Stimulated activated CD4-positive, alpha-beta T cell treated with anti-CD3 and anti-CD28 coated beads, Interleukin-15, amount 100 ng/mL, for 24 hours (primary cell): ENCODE data around the gene NUP88.
"Not testable (repeated sequence)": the region's sequence is repeated elsewhere in the genome, so short reads cannot be mapped to it uniquely, and the experiment has no call there.

Experiments used
- DNase-seq: peaks from one replicate; pipeline ENCODE4 v3.0.0-alpha.2; 2020

The NUP88 gene

DNA sequence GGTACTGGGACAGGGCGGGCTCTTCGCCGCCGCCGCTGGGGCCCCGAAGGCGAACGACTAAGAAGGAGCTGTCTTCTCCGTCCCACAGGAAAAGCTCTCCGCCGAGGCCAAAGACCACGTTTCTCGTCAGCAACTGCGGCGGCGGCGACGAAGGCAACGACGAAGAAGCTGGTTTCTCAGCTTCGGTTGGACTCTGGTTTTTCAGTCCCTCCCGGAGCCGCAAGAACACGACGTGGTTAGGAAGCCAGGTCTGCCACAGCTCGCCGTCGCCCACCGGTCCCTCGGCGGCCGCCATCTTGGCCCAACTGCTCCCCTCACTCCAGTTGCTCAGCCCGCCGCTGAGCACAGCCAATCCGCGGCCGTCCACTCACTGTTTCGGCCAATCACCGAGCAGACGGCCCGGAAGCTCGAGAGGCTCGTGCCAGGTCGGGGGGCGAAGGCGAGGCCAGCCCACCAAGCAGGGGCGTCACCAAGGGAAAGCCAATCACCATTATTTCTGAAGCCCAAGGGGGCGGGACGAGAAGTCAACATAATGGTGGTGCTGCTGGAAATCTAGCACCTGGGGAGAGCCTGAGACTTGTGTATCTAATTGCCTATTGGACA, at the start of gene NUP88:
NUP88 (minus strand) TSS at position 307 of the 603 bp plus-strand sequence; CDS start at position 295, 12 bp downstream.
- DNase-seq: peak; percentile 98

DNA sequence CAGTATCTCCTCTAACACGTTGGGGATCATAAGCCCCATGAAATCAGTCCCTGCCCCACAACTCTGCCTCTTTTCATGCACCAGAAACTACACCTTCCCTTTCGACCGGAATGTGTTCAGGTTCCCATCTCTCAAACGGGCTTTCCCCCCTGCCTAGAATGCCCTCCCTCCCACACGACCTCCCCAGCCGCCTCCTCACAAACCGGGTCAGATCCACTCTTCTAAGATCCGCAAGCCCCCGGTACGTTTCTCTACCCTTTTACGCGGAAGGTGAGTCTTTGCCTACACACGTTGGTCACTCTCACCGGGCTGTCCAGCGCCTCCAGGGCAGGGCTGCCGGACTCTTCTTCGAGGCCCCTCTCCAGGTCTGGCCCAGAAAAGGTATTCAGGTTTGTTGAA, 48.6 kb upstream of the NUP88 start:
- DNase-seq: peak; percentile 36

DNA sequence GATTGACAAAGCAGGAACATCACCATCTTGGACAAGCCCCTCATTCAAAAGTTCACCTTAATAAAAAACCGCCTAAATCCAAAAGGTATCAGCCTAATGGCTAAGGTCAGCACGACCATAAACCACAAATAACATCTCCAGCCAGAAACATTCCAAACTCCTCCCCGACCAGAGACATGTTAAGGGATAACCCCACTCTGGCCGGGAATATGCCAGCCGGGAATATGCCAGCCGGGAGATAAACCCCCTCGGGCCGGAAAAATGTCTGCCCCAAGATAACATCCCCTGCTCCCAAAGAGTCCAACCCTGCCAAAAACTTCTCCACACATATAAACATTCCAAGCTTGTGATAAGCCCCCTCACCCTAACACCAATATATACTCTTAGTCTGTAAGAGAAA, 48.0 kb upstream of the NUP88 start:
- DNase-seq: no peak

DNA sequence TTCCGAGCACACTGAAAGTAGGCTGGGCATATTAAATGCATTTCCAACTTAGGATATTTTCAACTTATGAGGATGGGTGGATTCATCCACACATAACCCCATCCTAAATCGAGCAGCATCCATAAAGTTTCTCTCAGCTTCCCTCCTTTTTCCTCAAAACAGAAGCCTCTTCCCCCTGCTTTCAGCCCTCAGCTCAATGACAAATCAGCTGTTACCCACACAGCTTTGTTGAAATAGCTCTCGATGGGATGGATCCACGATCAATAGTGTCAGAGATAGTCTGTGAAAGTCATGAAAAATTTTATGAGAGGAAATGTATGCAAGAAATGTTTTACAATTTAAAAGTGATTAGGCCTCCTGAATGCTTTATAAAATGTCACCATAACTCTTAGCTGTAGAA, 46.8 kb upstream of the NUP88 start:
- DNase-seq: no peak

DNA sequence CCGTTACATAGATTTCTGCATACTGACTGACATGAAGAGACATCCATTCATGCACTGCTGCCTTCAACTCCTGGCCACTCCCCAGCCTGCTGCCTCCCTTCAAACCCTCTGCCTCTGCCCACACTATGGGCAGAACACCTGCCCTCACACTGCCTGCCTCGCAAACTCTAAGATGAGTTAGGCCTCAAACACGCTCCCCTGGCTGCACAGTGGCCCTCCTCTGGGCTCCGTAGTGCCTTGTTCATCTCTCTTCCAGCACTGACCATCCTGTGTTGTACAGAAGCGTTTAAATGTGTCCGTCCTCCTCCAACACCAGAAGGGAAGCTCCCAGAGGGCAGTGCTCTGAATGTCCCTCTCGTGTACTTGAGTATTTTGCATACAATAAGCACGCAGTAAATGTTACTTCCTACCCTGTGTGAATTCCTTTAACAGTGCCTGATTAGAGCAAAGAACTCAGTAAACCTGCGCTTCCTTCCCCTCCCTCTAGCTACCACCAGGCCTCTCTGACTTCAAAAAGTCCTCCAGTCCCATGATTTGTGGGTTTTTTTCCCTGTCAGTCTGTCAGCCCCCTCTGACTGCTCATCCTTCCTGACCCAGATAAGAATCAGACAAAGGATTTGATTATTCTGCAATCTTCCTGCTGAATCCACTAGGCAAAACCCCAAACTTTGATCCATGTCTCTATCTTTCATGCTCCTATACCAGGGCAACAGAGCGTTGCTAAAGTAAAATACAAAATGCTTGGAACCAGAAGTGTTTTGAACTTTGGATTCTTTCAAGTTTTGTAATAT, 45.5 kb upstream of the NUP88 start:
- DNase-seq: no peak

DNA sequence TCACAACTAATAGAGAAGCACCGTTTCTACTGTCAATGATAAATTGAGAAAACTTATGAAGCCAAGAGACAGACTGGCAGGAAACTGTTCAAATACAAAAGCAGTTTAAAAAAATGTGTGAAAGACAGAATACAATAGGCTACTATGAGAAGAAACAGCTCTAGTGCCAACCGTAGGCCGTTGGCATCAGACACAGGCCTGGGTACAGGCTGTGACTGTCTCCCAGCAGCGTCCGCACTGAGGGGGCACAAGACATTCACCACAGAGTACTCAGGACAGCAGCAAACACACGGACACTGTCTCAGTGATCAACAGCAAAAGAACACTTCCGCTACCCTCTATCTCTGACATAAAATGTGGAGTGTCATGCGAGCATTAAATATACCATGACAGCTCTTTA, 27.3 kb upstream of the NUP88 start:
- no peak for DNase-seq

DNA sequence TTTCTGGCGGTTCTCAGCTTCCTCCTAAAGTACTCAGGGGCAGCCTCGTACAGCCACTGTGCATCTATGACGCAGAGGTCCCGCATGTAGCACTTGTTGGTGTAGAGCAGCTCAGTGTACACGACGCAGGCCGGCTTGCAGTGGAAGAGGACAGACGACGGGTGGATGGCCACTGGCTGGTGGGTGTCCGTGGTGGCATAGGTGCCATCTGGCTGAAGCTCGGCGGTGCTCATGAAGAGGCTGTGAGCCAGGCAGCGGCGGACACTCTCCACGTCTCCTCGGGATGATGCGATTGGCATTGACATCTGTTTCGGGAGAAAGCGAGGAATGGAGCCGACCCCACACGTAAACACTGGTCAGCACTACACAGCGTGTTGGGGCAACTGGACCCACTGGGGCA, 24.7 kb upstream of the NUP88 start:
- no peak for DNase-seq

DNA sequence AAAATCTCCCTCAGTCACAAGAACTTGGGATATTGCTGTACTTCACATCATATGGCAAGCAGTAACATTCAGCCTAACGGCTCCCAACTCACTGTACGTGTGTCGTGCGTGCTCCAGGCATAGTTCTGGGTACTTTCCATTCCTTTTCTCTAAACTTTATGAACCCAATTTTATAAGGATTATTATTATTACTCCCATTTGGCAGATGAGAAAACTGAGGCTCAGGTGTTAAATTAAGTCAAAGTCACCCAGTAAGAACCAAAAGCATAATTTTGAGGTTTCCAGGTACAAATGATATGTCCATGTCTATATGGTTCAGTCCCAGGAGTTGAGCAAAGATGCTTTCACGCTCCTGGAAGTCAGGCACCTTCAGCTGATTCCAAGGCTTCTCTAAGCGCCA, 24.3 kb upstream of the NUP88 start:
- DNase-seq: no peak

DNA sequence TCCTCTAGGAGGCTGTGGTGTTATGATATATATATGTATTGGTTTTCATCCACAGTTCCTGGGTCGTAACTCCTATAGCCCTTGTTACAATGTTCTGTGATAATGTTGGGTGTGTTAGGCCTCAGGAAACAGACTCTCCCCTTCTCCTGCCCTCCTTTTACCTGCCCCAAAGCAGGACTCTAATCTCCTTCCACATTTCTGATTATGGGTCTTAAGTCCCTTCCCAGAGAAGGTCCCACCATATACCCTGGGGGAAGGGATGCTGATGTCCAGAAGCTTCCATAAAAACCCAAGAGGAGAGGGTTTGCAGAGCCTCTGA, 19.9 kb upstream of the NUP88 start:
- DNase-seq: no peak

DNA sequence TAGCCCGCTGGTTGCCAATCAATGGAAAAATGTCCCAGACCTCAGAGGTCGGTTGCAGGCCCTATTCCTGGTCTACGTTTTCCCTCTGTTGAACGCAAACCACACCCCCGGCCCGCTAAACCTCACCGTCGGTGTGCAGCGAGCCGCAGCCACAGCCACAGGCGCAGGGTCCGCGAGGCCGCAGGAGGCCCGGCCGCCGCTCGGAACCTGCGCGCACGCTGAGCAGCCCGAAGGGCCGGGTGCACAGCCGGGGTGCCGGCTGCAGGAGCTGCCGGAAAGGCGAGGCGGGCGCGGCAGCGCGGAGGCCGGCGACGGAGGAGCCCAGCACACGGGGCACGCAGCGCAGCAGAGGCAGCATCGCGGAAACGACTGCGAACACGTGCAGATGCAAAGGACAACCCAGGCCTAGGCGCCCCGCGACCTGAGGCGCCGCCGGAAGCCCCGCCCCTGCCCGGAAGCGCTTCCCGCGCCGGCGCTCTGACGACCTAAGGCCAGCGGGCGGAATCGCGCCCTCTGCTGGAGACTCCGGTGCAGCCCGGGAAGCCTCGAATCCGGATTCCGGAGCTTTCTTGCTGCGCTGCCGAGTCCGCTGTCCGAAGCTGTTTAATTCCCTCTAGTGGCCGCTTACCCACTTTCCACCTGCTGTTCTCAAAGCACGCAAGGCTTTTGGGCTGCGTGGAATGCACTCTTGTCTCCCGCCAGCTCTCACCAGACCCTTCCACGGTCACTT, 19.4 kb upstream of the NUP88 start, which contains the start of gene C1QBP:
C1QBP (minus strand) TSS at position 440 of the 730 bp plus-strand sequence; CDS start at position 358, 82 bp downstream.
- peak; percentile 92 for DNase-seq

DNA sequence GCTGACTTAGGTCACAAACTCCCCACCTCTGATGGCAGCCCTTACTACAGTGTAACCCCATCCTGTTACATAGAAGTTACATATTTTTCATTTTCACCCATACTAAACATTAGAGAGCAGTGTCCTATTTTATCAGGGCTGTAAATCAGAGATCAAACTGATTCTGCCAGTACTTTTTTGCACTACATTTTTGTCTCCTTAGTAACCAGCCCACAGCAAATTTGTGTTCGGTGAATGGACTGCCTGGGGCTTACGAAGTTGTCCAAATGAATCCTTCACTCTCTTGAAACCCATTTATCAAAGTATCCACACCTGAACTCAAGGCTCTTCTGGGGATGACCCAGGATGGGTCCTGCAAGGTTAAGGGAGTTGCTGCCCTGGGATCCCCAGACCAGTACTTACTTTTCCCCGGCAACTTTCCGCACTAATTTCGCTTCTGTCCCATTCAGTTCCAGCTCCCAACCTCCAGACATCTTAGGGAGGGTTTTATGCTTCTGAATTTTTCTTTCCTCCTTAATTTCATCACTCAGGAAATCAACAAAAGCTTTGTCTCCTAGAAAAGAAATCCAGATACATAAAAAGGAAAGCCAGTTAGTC, 18.4 kb upstream of the NUP88 start:
- no peak for DNase-seq

DNA sequence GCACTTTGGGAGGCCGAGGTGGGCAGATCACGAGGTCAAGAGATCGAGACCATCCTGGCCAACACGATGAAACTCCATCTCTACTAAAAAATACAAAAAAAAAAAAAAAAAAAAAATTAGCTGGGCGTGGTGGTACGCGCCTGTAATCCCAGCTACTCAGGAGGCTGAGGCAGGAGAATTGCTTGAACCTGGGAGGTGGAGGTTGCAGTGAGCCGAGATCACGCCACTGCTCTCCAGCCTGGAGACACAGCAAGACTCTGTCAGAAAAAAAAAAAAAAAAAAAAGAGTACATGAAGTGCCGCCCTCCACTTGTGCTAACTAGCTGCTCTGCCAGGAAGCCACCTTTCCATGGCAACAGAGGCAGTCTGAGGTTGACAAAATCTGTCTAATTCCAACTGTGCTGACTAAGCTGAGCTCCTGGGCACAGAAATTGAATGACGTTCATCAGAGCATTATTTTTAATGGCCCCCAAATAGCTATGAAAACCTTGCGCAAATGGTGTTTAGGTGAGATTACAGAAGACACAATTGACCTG, 16.4 kb upstream of the NUP88 start:
- not testable (repeated sequence) for DNase-seq

DNA sequence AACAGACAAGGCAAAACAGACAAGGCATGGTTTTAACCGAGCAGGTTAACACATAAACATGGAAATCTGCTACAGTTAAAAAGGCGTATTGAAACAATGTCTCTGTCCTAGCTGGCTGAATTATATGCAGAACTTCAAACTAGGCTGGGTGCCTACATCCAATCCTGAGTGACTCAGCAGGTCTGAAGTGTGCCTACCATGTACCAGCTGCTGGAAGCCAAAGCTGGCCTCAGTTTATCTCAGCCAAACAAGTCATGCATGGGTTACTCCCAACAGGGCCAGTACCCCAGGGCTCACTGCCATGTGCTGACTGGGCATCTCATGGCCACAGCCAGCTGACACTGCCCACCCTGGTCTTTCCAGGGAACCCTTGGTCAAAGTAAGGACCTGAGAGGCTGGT, 15.5 kb upstream of the NUP88 start:
- no peak for DNase-seq

DNA sequence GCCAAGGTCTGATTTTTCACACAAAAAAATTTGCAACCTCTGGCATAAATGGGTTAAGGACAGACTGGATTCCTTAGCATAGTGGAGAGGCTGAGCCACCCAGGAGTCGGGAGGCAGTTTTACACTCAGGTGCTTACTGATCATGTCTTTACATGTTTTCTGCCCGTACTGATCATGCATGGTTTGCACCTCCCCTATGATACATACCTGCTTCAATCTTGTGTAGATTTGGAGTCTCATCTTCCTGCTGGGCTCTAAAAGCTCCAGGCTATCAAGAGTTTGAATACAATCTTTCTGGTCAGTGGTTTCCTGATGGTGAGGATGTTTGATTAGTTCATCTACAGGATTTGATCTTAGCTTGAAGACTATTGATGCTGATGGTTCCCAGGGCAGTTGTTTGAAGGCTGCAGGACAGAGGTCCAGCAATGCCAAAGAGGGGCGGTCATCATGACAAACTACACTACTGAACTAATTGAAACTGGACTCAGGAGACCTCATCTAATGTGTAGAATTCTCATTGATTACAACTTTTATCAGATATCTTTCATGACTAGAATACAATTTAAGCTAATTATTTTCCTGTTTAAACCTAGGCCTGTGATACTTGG, 12.6 kb upstream of the NUP88 start:
- DNase-seq: no peak

DNA sequence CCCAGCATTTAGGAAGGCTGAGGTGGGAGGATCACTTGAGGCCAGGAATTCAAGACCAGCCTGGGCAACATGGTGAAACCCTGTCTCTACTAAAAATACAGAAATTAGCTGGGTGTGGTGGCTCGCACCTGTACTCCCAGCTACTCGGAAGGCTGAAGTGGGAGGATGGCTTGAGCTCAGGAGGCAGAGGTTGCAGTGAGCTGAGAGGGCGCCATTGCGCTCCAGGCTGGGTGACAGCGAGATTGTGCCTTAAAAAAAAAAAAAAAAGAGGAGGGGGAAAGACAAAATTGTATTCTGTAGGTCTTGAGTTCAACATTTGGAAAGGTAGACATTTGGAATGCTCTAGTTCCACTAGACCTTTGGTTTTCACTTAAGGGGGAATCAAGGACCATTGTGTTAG, 11.8 kb upstream of the NUP88 start:
- DNase-seq: not testable (repeated sequence)

DNA sequence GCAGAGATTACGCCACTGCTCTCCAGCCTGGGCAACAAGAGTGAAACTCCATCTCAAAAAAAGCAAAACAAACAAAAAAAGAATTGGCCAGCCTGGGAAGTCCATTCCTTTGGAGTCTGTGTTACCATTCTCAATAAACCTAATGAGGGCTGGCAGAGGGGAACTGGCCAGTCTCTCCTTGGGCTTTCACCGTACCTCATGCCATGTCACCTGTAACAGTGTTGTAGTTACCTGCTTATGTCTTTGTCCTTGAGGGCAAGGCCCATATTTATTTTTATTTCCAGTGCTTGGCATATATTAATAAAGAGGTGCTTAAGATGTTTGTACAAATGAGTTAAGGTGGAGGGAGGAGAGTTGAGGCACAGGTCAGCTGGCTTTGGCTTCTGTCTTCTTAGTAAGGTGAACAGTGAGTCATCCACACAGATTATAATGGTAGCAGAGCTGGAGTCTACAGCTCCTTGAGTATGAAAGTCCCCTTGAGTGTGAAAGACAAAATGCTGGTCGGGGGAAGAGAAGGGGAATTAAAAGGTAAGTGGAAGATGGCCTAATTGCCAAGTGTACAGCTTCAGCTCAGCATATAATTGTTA, 11.0 kb upstream of the NUP88 start:
- DNase-seq: no peak

DNA sequence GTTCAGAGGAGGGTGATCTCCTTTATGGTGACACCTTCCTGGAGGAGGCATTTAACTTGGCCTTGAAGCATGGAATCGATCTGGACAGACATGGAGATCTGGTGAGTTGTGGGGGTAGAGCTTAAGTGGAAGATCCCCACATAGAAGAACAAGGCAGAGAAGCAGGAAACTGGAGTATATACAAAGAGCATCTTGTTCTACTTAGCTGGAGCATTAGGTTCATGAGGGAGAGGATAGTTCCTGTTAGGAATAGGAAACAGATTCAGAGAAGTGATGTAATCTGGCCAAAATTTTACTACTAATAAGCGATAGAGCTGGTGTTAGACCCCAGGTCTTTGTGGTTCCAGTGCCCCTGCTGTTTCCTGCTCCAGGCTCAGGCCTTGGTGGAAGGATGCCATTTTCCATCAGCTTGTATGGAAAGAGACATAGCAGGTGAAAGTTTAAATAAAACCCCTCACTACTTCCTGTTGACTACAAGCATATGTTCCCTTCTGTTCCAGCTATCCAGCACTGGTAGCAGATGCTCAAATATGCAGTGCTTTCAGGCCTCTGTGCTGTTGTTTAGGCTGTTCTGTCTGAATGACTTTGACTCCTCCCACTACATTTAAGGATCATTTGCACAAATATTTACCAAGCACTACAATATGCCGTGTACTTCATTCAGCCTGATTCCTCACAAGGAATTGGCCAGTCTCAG, 9.9 kb upstream of the NUP88 start:
- no peak for DNase-seq

DNA sequence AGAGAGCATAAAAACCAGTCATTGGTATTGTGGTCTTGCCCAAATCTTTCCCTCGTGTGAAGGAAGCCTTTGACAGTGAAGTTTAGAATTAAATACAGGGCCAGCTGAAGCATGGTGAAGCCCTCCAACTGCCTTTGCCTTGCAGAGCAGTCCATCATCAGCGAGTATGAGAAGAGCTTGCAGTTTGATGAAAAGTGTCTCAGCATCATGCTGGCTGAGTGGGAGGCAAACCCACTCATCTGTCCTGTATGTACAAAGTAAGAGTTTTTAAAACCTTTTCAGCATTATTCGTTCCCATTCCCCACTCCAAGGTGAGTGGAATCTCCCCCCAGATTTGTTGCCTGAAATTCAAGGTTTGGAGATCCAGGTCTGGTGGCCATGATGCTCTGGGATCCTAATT, 6.4 kb upstream of the NUP88 start:
- no peak for DNase-seq

DNA sequence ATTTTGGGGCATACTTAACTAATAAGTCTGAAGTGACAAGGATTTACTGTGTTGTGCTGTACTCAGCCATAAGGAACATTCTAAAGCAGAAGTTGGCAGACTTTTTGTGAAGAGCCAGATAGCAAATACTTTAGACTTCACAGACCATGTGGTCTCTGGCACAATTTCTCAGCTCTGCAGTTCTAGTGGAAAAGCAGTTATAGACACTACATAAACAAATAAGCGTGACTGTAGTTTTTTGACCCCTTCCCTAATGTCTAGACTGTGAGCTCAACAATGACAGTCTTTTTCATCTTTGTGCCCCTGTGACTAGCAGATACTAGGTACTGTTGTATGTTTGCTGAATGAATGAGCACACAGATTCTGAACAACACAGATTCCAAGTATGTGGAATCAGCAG, 5.4 kb upstream of the NUP88 start:
- DNase-seq: no peak

DNA sequence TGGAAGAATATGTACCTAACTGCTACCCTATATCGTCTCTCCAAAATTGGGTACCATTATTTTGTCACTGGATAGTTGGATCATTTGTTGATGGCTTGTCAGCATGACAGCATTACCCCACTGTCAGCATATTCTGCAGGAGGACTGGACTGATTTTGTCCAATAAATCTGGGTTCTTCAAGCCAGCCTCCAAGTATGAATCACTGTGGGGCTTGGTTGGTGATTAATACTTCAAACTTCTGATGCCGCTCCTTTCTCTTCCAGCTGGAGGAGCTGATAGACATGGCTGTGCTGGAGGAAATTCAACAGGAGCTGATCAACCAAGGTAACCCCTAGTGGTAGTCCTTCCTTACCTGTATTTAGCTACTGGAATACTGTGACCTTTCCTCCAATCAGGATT, 3.0 kb upstream of the NUP88 start:
- no peak for DNase-seq

DNA sequence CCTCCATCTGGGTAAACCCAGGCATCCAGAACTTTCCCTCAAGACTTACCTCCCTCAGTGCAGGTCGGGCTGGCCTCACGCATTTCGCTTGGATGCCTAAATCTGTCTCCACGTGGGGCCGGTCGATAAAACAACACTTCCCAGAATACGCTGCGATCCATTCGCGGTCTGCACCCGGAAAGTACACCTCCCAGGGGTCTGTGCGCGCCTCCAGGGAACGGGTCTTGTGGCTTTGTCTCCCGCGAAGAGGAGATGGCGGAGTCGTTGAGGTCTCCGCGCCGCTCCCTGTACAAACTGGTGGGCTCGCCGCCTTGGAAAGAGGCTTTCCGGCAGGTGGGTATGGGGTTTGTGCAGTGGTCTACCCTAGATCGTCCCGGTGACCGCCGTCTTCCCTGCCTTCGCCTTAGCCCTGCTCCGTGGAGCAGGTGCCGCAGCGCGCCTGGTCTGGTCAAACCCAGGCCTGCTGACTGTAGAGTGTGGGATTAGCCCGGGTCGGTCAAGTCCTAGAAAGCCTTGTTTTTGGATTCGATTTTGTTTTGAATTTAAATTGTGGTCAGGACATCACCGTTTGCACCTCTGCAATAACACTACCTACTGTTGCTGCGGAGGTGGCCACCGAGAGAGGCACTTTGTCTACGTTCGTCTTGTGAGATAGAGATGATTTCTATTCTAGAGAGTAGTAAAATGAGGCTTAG, 644 bp upstream of the NUP88 start, which contains the start of gene RPAIN:
RPAIN (plus strand) TSS at position 224 of the 695 bp plus-strand sequence; CDS start at position 253, 29 bp downstream.
- peak; percentile 91 for DNase-seq
